ENCODE data around the gene AP2S1. TPM values are rescaled to one million over a fixed set of nuclear protein-coding genes. Genes with fewer than 3 reads are reported as not detected.

AP2S1 gene
- total RNA-seq, 1 experiment from 2014 or later, result 330 TPM

DNA sequence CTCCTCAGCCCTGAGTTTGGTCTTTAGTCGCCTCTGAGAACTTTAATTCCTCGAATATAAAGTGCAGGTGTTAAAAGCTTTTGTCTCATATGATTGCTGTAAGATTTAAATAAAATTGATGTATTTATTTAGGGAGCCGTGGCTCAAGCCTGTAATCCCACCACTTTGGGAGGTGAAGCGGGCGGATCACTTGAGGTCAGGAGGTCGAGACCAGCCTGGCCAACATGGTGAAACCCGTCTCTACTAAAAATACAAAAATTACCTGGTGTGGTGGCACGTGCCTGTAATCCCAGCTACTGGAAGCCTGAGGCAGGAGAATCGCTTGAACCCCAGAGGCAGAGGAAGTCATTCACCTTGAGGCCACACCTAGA, 61.7 kb downstream of the AP2S1 start:
- Histone ChIP-seq H3K4me2 (ENCODE audit: low read length) (no peak overlapping the region), H3K27me3 (ENCODE audit: low read length) (no peaks in the 10 kb centered on the region), H4K20me1 (ENCODE audit: low read length) (peaks cover 7% of the 10 kb centered on the region), H3K4me3 (ENCODE audit: low read length) (no peak overlapping the region), H3K9me3 (ENCODE audit: low read length) (no peaks in the 10 kb centered on the region), H3K9ac (ENCODE audit: low read length) (no peak overlapping the region), H3K4me1 (ENCODE audit: insufficient read depth, low read length) (peaks cover 34% of the 10 kb centered on the region), H3K36me3 (ENCODE audit: low read depth, low read length) (no peaks in the 10 kb centered on the region), H3K9me2 (replicated peaks; ENCODE audit: low read length) (no peaks in the 10 kb centered on the region), H2AFZ (ENCODE audit: low read length) (no peak overlapping the region), H3K79me2 (ENCODE audit: low read length) (peaks cover 44% of the 10 kb centered on the region), H3K27ac (ENCODE audit: low read length) (no peak overlapping the region), H3F3A (ENCODE audit: low read length, unreplicated experiment) (no peaks in the 10 kb centered on the region)
- ATAC-seq (no peak), DNase-seq (no peak)
- intact Hi-C loops (cut with micrococcal nuclease), result loop anchor here (5.0 kb wide), 1 partner anchor 38 kb away; no protein-coding TSS in a partner anchor
- POLR2A ChIA-PET (ENCODE audit: unreplicated experiment), result no interaction called here
- TF ChIP-seq EZH2 (IDR thresholded peaks at IDR 0.05; ENCODE audit: low read length, unreplicated experiment) (no peak), EZH2phosphoT487 (IDR thresholded peaks at IDR 0.05; ENCODE audit: borderline replicate concordance, low read length) (no peak)
- TF ChIP-seq, protein P1, sequence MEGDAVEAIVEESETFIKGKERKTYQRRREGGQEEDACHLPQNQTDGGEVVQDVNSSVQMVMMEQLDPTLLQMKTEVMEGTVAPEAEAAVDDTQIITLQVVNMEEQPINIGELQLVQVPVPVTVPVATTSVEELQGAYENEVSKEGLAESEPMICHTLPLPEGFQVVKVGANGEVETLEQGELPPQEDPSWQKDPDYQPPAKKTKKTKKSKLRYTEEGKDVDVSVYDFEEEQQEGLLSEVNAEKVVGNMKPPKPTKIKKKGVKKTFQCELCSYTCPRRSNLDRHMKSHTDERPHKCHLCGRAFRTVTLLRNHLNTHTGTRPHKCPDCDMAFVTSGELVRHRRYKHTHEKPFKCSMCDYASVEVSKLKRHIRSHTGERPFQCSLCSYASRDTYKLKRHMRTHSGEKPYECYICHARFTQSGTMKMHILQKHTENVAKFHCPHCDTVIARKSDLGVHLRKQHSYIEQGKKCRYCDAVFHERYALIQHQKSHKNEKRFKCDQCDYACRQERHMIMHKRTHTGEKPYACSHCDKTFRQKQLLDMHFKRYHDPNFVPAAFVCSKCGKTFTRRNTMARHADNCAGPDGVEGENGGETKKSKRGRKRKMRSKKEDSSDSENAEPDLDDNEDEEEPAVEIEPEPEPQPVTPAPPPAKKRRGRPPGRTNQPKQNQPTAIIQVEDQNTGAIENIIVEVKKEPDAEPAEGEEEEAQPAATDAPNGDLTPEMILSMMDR (conservative IDR thresholded peaks at IDR 0.05; ENCODE audit: low read depth, low read length), result no peak
- no TSS peak for BruUV-seq (replicated peaks)
- CTCF ChIA-PET, result no interaction called here

DNA sequence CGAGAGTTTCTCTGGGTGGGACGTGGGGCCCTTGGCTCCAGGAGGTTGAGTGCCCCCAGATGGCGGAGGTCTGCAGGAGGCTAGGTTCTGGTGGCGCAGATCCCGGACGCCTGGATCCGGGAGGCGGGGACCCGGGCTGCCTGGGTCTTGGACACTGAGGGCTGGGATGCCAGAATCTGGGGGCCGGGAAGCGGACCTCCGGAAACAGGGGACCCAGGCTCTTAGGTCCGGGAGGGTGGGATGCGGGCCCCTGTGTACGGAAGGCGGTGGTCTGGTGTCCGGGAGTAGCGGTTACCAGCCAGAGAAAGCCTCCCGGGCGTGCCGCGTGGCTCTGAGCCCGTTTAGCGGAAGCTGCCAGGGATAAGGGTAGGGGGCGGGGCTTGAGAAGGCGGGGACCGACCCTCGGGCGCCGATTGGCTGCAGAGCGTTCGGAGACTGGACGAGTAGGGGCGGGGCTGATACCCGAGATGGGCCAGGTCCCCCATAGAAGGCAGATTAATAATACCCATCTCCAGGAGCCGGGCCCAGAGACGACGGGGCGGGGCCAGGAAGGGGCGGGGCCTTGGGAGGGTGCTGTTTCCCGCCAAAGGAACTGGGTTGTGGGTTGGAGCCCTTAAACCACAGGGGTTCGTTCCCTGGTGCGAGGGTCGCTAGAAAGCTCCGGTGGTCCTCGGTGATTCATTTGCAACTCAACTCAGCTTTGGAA, 62.2 kb downstream of the AP2S1 start, which contains the start of gene SLC1A5:
SLC1A5 (minus strand) TSS at position 333 of the 706 bp plus-strand sequence. CDS start 629 bp downstream, outside the sequence.
- Histone ChIP-seq H3K9me3 (ENCODE audit: low read length) (no peaks in the 10 kb centered on the region), H3K27ac (ENCODE audit: low read length) (peak within 1 kb of the TSS; percentile 86), H3K79me2 (ENCODE audit: low read length) (peaks cover 49% of the 10 kb centered on the region), H3K4me3 (ENCODE audit: low read length) (peak within 1 kb of the TSS; percentile 91), H3K4me2 (ENCODE audit: low read length) (peak within 1 kb of the TSS; percentile 98), H2AFZ (ENCODE audit: low read length) (no peak within 1 kb of the TSS), H3K9me2 (replicated peaks; ENCODE audit: low read length) (no peaks in the 10 kb centered on the region), H3K27me3 (ENCODE audit: low read length) (no peaks in the 10 kb centered on the region), H3K9ac (ENCODE audit: low read length) (peak within 1 kb of the TSS; percentile 93), H4K20me1 (ENCODE audit: low read length) (peaks cover 11% of the 10 kb centered on the region), H3K36me3 (ENCODE audit: low read depth, low read length) (no peaks in the 10 kb centered on the region), H3F3A (ENCODE audit: low read length, unreplicated experiment) (no peaks in the 10 kb centered on the region), H3K4me1 (ENCODE audit: insufficient read depth, low read length) (peaks cover 35% of the 10 kb centered on the region)
- peak; percentile 93 for DNase-seq
- intact Hi-C loops (cut with micrococcal nuclease), result loop anchor here (5.0 kb wide), 1 partner anchor 39 kb away; no protein-coding TSS in a partner anchor
- CTCF ChIA-PET, result no interaction called here
- TF ChIP-seq EZH2 (IDR thresholded peaks at IDR 0.05; ENCODE audit: low read length, unreplicated experiment), result no peak
- TF ChIP-seq, protein P1 (conservative IDR thresholded peaks at IDR 0.05; ENCODE audit: low read depth, low read length), result no peak
- no peak for TF ChIP-seq EZH2phosphoT487 (IDR thresholded peaks at IDR 0.05; ENCODE audit: borderline replicate concordance, low read length)
- POLR2A ChIA-PET (ENCODE audit: unreplicated experiment), result no interaction called here
- BruUV-seq (replicated peaks), result no TSS peak
- ATAC-seq, result peak; percentile 59

Other genes starting within 250 kb of the AP2S1 start
- 160 and 217 TPM in 2 replicates for gene CALM3, start 249.5 kb downstream of the AP2S1 start, total RNA-seq (2014; rRNA removed)
- gene PTGIR, start 225.8 kb downstream of the AP2S1 start, total RNA-seq (2014; rRNA removed), result not detected in 2 replicates
- not detected in 2 replicates for gene GNG8, start 214.6 kb downstream of the AP2S1 start, total RNA-seq (2014; rRNA removed)
- gene DACT3, start 189.7 kb downstream of the AP2S1 start, total RNA-seq (2014; rRNA removed), result 1.9 and 3.1 TPM in 2 replicates
- gene PRKD2, start 133.7 kb downstream of the AP2S1 start, total RNA-seq (2014; rRNA removed), result 24.1 and 32.9 TPM in 2 replicates
- gene FKRP, start 104.8 kb downstream of the AP2S1 start, total RNA-seq (2014; rRNA removed), result 14.3 and 18.4 TPM in 2 replicates
- 62.7 and 83.9 TPM in 2 replicates for gene STRN4, start 104.4 kb downstream of the AP2S1 start, total RNA-seq (2014; rRNA removed)
- 97.4 and 117 TPM in 2 replicates for gene SLC1A5, start 62.3 kb downstream of the AP2S1 start, total RNA-seq (2014; rRNA removed)
- gene ARHGAP35, start 10.2 kb upstream of the AP2S1 start, total RNA-seq (2014; rRNA removed), result 23.6 and 31.2 TPM in 2 replicates
- gene NPAS1, start 169.0 kb upstream of the AP2S1 start, total RNA-seq (2014; rRNA removed), result 1.1 and 1.6 TPM in 2 replicates
- 121 and 125 TPM in 2 replicates for gene TMEM160, start 197.8 kb upstream of the AP2S1 start, total RNA-seq (2014; rRNA removed)